ENCODE results near the gene ALLC.

The ALLC gene

DNA sequence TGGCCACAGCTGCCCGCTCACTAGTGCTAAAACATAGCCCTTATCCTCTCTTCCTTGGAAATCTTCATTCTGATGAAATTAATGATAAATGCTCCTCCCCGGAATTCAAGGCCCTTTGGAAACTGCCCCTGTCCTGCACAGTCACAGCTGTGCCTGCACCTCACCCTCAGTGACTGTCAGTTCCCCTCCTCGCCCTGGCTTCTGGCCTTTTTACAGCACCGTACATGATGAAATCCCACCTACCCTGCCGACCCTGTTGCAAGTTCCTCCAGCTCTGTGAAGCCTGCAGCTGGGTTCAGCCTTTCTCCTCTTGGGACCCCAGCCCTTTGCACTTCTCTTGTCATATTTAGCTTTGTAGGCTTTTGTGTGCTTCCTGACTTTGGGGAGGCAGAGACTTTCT is 93.8 kb downstream of the ALLC start:
- DNase-seq (ENCODE audit: low spot score), result no peak

Measured in HuH-7.5 (cell line).